Measurements from ENCODE around the gene BDH2.

Gene BDH2

GRCh38 chr4:103075435-103075893 is 24.2 kb downstream of the BDH2 start:
- H2AFZ ChIP-seq (ENCODE audit: low read depth, low read length), result peak overlapping the region; percentile 94
- H3K9me3 ChIP-seq (ENCODE audit: low read length), result no peaks in the 10 kb centered on the region
- H3K36me3 ChIP-seq (ENCODE audit: insufficient read depth, low read length), result peaks cover 13% of the 10 kb centered on the region
- H3K4me3 ChIP-seq (ENCODE audit: low read length), result peak overlapping the region; percentile 74
- no peaks in the 10 kb centered on the region for H3K27me3 ChIP-seq (ENCODE audit: insufficient read depth, low read length)
- H3K4me1 ChIP-seq (ENCODE audit: insufficient read depth, low read length), result peaks cover 7% of the 10 kb centered on the region

- H2AFZ ChIP-seq (ENCODE audit: low read depth, low read length), result no peak overlapping the region
- peaks cover 7% of the 10 kb centered on the region for H3K4me1 ChIP-seq (ENCODE audit: insufficient read depth, low read length)
- H3K27me3 ChIP-seq (ENCODE audit: insufficient read depth, low read length), result no peaks in the 10 kb centered on the region
- H3K4me3 ChIP-seq (ENCODE audit: low read length), result peak overlapping the region; percentile 74
- no peaks in the 10 kb centered on the region for H3K9me3 ChIP-seq (ENCODE audit: low read length)
- H3K36me3 ChIP-seq (ENCODE audit: insufficient read depth, low read length), result peaks cover 10% of the 10 kb centered on the region
These were observed 24.7 kb downstream of the BDH2 start for GRCh38 chr4:103074744-103075434.

GRCh38 chr4:103073792-103074438 is 25.7 kb downstream of the BDH2 start:
- Histone ChIP-seq H3K27me3 (ENCODE audit: insufficient read depth, low read length) (no peaks in the 10 kb centered on the region), H2AFZ (ENCODE audit: low read depth, low read length) (no peak overlapping the region), H3K36me3 (ENCODE audit: insufficient read depth, low read length) (peaks cover 8% of the 10 kb centered on the region), H3K4me3 (ENCODE audit: low read length) (no peak overlapping the region), H3K4me1 (ENCODE audit: insufficient read depth, low read length) (peaks cover 7% of the 10 kb centered on the region), H3K9me3 (ENCODE audit: low read length) (no peaks in the 10 kb centered on the region)

- Histone ChIP-seq H3K9me3 (ENCODE audit: low read length) (no peaks in the 10 kb centered on the region), H2AFZ (ENCODE audit: low read depth, low read length) (no peak overlapping the region), H3K36me3 (ENCODE audit: insufficient read depth, low read length) (peaks cover 16% of the 10 kb centered on the region), H3K27me3 (ENCODE audit: insufficient read depth, low read length) (no peaks in the 10 kb centered on the region), H3K4me3 (ENCODE audit: low read length) (no peak overlapping the region), H3K4me1 (ENCODE audit: insufficient read depth, low read length) (no peaks in the 10 kb centered on the region)
These were observed 31.6 kb downstream of the BDH2 start for GRCh38 chr4:103067841-103068547.

GRCh38 chr4:103060453-103061148 is 39.0 kb downstream of the BDH2 start:
- Histone ChIP-seq H3K27me3 (ENCODE audit: insufficient read depth, low read length) (no peaks in the 10 kb centered on the region), H3K36me3 (ENCODE audit: insufficient read depth, low read length) (peaks cover 10% of the 10 kb centered on the region), H3K4me3 (ENCODE audit: low read length) (no peak overlapping the region), H3K4me1 (ENCODE audit: insufficient read depth, low read length) (no peaks in the 10 kb centered on the region), H3K9me3 (ENCODE audit: low read length) (no peaks in the 10 kb centered on the region), H2AFZ (ENCODE audit: low read depth, low read length) (no peak overlapping the region)

GRCh38 chr4:103054030-103054429 is 45.6 kb downstream of the BDH2 start:
- no peak overlapping the region for H2AFZ ChIP-seq (ENCODE audit: low read depth, low read length)
- H3K9me3 ChIP-seq (ENCODE audit: low read length), result no peaks in the 10 kb centered on the region
- H3K4me3 ChIP-seq (ENCODE audit: low read length), result no peak overlapping the region
- no peaks in the 10 kb centered on the region for H3K27me3 ChIP-seq (ENCODE audit: insufficient read depth, low read length)
- peaks cover 3% of the 10 kb centered on the region for H3K36me3 ChIP-seq (ENCODE audit: insufficient read depth, low read length)
- H3K4me1 ChIP-seq (ENCODE audit: insufficient read depth, low read length), result no peaks in the 10 kb centered on the region

GRCh38 chr4:103052779-103053178 is 46.9 kb downstream of the BDH2 start:
- Histone ChIP-seq H3K36me3 (ENCODE audit: insufficient read depth, low read length) (peaks cover 11% of the 10 kb centered on the region), H3K4me3 (ENCODE audit: low read length) (no peak overlapping the region), H3K27me3 (ENCODE audit: insufficient read depth, low read length) (no peaks in the 10 kb centered on the region), H2AFZ (ENCODE audit: low read depth, low read length) (no peak overlapping the region), H3K4me1 (ENCODE audit: insufficient read depth, low read length) (no peaks in the 10 kb centered on the region), H3K9me3 (ENCODE audit: low read length) (no peaks in the 10 kb centered on the region)

GRCh38 chr4:103052145-103052544 is 47.5 kb downstream of the BDH2 start:
- peaks cover 11% of the 10 kb centered on the region for H3K36me3 ChIP-seq (ENCODE audit: insufficient read depth, low read length)
- no peak overlapping the region for H3K4me3 ChIP-seq (ENCODE audit: low read length)
- no peaks in the 10 kb centered on the region for H3K9me3 ChIP-seq (ENCODE audit: low read length)
- no peak overlapping the region for H2AFZ ChIP-seq (ENCODE audit: low read depth, low read length)
- no peaks in the 10 kb centered on the region for H3K27me3 ChIP-seq (ENCODE audit: insufficient read depth, low read length)
- H3K4me1 ChIP-seq (ENCODE audit: insufficient read depth, low read length), result no peaks in the 10 kb centered on the region

GRCh38 chr4:103050736-103051436 is 48.7 kb downstream of the BDH2 start:
- H3K27me3 ChIP-seq (ENCODE audit: insufficient read depth, low read length), result no peaks in the 10 kb centered on the region
- H3K9me3 ChIP-seq (ENCODE audit: low read length), result no peaks in the 10 kb centered on the region
- peaks cover 19% of the 10 kb centered on the region for H3K36me3 ChIP-seq (ENCODE audit: insufficient read depth, low read length)
- no peaks in the 10 kb centered on the region for H3K4me1 ChIP-seq (ENCODE audit: insufficient read depth, low read length)
- H3K4me3 ChIP-seq (ENCODE audit: low read length), result no peak overlapping the region
- no peak overlapping the region for H2AFZ ChIP-seq (ENCODE audit: low read depth, low read length)

- H3K9me3 ChIP-seq (ENCODE audit: low read length), result no peaks in the 10 kb centered on the region
- H3K36me3 ChIP-seq (ENCODE audit: insufficient read depth, low read length), result peaks cover 28% of the 10 kb centered on the region
- no peaks in the 10 kb centered on the region for H3K4me1 ChIP-seq (ENCODE audit: insufficient read depth, low read length)
- H3K27me3 ChIP-seq (ENCODE audit: insufficient read depth, low read length), result no peaks in the 10 kb centered on the region
- no peak overlapping the region for H2AFZ ChIP-seq (ENCODE audit: low read depth, low read length)
- no peak overlapping the region for H3K4me3 ChIP-seq (ENCODE audit: low read length)
These were observed 53.0 kb downstream of the BDH2 start for GRCh38 chr4:103046416-103047290.

- no peaks in the 10 kb centered on the region for H3K27me3 ChIP-seq (ENCODE audit: insufficient read depth, low read length)
- H3K36me3 ChIP-seq (ENCODE audit: insufficient read depth, low read length), result peaks cover 26% of the 10 kb centered on the region
- no peaks in the 10 kb centered on the region for H3K9me3 ChIP-seq (ENCODE audit: low read length)
- H3K4me1 ChIP-seq (ENCODE audit: insufficient read depth, low read length), result no peaks in the 10 kb centered on the region
- H2AFZ ChIP-seq (ENCODE audit: low read depth, low read length), result no peak overlapping the region
- H3K4me3 ChIP-seq (ENCODE audit: low read length), result no peak overlapping the region
These were observed 55.5 kb downstream of the BDH2 start for GRCh38 chr4:103044183-103044582.

GRCh38 chr4:103036169-103036568 is 63.5 kb downstream of the BDH2 start:
- H3K36me3 ChIP-seq (ENCODE audit: insufficient read depth, low read length), result peaks cover under 1% of the 10 kb centered on the region
- H3K4me3 ChIP-seq (ENCODE audit: low read length), result no peak overlapping the region
- no peaks in the 10 kb centered on the region for H3K4me1 ChIP-seq (ENCODE audit: insufficient read depth, low read length)
- H3K9me3 ChIP-seq (ENCODE audit: low read length), result no peaks in the 10 kb centered on the region
- no peaks in the 10 kb centered on the region for H3K27me3 ChIP-seq (ENCODE audit: insufficient read depth, low read length)
- H2AFZ ChIP-seq (ENCODE audit: low read depth, low read length), result no peak overlapping the region
